DND-41 (cell line): ENCODE data around the gene MRPL36.

ENCODE experiments used
- CTCF ChIP-seq: IDR thresholded peaks from 2 replicates; pipeline ENCODE4 v1.5.1; 2012; ENCODE audit warnings: borderline replicate concordance, low read length, moderate library complexity, mild to moderate bottlenecking; ENCODE audit not compliant: poor library complexity, severe bottlenecking; ENCODE audit errors: extremely low read depth
- EZH2 ChIP-seq: IDR thresholded peaks from 3 replicates; pipeline ENCODE4 v1.6.1; 2012; ENCODE audit warnings: borderline replicate concordance, low read depth, mild to moderate bottlenecking, moderate library complexity, low read length, inconsistent platforms; ENCODE audit not compliant: severe bottlenecking

- peak; percentile 11 for TF ChIP-seq CTCF
- no peak for TF ChIP-seq EZH2
Measured at GRCh38 chr5:1801222-1801966, 1.8 kb upstream of the MRPL36 start, which contains the start of gene NDUFS6.
